DMS53 treated with DMSO at 0.1 percent for 48 hours (cell line): ENCODE results near the gene TESK2.
"Not testable (repeated sequence)": the region's sequence is repeated elsewhere in the genome, so short reads cannot be mapped to it uniquely, and the experiment has no call there.

Experiments
- DNase-seq: peaks from one replicate; lab custom pipeline; 2025; ENCODE audit not compliant: unreplicated experiment; lab: John Stamatoyannopoulos, UW

Gene TESK2

DNA sequence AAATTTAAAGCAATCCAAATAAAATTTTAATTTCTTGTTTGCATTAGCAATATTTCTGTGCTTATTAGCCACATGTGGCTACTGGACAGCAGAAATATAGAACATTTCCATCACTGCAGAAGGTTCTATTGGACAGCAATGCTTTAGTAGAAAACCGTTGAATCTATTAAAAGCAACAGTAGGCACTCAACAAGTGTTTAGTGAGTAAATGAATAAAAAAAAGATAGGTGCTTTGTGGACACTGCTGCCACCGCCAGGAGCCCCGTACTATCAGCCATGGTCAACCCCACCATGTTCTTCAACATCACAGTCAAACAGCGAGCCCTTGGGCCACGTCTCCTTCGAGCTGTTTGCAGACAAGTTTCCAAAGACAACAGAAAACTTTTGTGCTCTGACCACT, 76.2 kb downstream of the TESK2 start:
- no peak for DNase-seq

DNA sequence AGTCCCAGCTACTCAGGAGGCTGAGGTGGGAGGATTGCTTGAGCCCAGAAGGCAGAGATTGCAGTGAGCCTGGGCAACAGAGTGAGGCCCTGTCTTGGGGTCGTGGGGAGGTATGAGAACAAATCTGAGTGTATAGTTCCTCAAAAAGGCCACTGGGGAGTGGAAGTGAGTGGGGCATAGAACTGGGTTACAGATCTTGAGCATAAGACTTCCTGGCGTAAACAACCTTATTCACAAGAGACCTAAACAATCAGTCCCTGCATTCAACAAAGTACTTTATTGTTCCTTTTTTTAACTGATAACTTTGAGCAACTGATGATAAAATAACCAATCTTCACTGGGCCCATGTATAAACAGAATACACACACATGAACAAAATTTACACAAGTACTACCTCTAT, 78.1 kb downstream of the TESK2 start:
- DNase-seq = no peak

DNA sequence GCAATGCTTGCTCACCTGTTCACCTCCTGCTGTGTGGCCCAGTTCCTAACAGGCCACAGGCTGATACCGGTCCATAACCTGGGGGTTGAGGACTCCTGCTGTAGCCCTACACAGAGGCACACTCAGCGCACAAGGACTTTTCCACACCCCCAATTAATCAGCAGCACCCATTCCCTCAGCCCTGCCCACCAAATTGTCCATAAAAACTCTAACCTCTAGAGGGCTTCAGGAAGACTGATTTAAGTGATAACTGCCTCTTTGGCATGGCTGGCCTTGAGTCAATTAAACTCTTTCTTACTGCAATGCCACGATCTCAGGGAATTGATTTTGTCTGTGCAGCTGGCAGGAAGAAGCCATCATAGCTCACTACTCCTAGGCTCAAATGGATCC, 79.5 kb downstream of the TESK2 start:
- no peak for DNase-seq

- DNase-seq = no peak
Observed at GRCh38 chr1:45410850-45411509, 80.0 kb downstream of the TESK2 start.

DNA sequence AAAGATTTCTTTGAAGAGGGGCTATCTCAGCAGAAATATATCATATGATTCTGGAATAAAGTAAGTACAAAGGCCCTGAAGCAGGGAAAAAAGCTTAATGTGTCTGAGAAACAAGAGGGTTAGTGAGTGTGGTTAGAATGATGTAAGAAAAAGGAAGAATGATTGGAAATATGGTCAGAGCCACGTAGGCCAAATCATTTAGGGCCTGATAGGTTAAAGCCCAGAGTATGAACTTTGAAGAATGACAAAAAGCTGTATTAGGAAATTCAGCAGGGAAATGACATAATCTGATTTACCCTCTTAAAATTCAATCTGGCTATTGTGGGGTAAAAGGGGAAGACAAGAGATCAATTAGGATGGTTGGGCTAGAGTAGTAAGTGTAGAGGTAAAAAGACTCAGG, 81.7 kb downstream of the TESK2 start:
- DNase-seq = no peak

GRCh38 chr1:45407629-45408287, 83.2 kb downstream of the TESK2 start:
- no peak for DNase-seq

DNA sequence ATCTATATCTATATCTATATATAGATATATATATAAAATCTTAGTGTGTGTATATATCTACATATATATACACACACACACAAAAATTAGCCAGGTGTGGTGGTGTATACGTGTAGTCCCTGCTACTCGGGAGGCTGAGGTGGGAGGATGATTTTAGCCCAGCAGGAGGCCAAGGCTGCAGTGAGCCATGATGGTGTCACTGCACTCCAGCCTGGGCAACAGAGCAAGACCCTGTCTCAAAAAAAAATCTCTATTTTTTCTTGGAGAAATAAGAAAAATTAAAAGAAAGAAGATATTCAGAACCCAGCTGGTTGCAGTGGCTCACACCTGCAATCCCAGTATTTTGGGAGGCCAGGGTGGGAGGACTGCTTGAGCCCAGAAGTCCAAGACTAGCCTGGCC, 85.3 kb downstream of the TESK2 start:
- no peak for DNase-seq

DNA sequence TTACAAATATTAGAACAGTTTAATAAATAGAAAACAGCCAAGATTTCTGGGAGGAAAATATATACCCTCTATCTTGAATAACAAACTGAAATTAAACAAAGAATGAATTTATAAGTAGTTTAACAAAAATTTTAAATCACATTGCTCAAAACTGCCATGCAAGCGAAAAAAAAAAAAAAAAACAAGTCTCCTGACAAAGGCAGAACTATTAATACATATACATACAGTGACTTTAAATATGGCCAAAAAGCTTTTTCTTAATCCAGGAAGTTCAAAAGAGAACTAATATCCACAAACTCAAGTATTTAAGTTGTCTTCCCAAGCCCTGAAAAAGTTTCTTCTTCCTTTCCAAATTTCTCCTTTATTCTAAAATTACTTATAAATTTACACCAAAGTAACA, 87.2 kb downstream of the TESK2 start:
- DNase-seq = no peak

- DNase-seq = peak; percentile 26
Observed at GRCh38 chr1:45403298-45403697, 87.7 kb downstream of the TESK2 start.

DNA sequence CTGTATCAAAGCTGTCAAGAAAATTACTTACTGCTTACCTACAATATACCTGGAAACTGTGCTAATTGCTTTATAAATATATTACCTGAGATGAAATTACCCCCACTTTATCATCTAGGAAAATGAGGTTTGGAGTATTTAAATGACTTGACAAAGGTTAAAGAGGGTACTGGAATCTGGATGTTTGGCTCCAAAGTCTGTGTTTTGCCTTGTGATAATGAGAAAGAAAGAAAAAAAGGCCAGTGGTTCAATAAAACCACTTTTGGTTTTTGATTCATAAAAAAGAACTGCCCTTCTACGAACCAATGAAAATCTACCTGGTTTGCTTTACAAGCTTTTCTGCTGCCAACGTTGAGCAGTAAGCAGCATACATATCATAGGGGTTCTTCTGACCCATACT, 89.4 kb downstream of the TESK2 start:
- no peak for DNase-seq

GRCh38 chr1:45400049-45400448, 90.9 kb downstream of the TESK2 start:
- DNase-seq = no peak

DNA sequence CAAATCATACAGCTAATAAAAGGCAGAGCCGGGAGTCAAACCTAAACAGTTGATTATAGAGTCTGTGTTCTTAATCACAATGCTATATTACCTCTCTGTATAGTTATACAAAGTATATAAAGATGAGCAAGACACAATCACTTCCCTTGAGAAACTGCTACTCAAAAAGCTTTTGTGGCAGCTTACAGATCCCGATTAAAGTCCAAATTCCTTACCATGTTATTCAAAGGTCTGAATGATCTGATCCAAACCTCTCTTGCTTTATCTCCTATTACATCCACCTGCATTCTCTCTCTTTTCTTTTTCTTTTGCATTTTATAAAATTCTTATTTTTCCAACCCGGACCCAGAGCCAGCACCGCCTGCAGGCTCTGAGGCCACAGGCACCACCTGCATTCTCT, 93.7 kb downstream of the TESK2 start:
- no peak for DNase-seq

- DNase-seq = no peak
Observed at GRCh38 chr1:45395582-45395981, 95.4 kb downstream of the TESK2 start.

GRCh38 chr1:45395051-45395450, 95.9 kb downstream of the TESK2 start:
- DNase-seq = no peak

DNA sequence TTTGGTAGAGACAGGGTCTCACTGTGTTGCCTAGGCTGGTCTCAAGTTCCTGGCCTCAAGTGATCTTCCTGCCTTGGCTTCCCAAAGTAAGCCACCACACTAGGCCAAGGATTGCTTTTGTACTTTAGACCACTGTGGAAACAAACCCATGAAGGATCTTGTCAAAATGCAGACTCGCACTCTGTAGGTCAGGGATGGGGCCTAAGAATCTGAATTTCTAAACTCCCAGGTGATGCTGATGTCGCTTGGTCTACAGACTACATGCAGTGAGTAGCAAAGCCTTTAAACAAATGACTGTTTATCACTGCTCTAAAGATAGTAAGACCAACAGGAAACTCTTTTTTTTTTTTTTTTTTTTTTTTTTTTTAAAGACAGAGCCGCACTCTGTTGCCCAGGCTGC, 96.6 kb downstream of the TESK2 start:
- no peak for DNase-seq

DNA sequence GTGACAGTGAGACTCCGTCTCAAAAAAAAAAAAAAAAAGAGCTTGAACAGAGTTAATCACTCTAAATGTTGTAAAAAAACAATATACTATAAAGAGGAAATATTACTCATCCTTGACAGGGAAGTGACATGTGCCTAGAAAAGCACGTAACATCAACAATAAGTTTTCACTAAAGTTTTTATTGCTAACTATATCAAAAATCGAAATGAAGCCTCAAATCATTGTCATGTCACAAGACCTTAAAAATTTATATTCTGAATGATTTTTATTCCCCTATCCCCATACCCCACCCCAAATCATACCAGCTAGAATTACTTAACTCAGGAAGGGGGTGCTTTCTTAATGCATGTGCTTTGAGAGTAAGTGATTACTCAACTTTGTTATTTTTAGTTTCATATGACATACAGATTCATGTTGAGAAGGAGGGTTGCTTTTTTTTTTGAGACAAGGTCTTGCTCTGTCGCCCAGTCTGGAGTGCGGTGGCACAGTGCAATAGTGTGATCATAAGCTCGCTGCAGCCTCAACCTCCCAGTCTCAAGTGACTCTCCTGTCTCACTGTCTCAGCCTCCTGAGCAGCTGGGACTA, 97.2 kb downstream of the TESK2 start:
- no peak for DNase-seq

- no peak for DNase-seq
Observed at GRCh38 chr1:45386219-45386618, 104.7 kb downstream of the TESK2 start.

GRCh38 chr1:45385302-45385701, 105.7 kb downstream of the TESK2 start:
- peak; percentile 45 for DNase-seq

DNA sequence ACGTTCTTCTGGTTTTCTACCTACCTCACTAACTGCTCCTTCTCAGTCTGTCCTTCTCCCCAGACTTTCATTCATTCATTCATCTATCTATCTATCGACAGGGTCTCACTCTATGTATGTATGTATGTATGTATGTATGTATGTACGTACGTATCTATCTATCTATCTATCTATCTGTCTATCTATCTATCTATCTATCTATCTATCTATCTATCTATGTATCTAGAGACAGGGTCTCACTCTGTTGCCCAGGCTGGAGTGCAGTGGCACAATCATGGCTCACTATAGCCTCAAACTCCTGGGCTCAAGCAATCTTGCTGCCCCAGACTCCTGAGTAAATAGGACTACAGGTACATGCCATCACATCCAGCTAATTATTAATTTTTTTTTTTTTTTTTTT, 106.8 kb downstream of the TESK2 start:
- DNase-seq = not testable (repeated sequence)

DNA sequence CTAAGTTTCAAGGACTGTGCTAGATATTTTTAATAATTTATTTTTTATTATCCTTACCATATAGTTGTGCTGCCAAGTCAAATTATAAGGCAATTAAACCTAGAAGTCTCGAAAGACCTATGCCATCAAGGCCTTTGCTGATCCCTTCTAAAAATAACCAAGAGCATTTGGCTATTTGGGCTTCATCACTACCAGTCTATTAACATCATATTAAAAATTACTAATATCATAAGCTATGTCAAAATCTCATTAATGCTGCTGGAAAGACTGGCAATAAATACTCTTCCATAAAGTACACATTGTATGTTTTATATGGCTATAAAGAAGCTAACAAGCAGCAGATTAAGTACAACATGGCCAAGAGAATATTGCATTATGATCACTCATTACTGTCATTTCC, 107.8 kb downstream of the TESK2 start:
- no peak for DNase-seq

DNA sequence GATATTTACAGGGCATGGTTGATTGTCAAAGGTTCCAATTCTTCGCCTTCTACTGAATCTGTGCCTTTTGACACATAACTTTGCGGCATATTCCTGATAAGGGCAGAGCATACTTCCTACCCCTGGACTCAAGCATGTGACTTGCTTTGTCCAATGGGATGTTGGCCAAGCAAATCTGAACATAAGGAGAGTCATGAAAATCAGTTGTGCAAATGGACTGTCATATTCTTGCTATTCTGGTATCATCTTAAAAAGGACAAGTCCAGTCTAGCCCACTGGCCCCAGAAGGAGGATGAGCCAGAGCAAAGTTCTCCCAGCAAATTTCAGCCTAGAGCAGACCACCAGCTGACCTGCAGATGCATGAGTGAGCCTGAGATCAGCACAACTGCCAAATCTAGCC, 109.7 kb downstream of the TESK2 start:
- DNase-seq = no peak

- DNase-seq = no peak
Observed at GRCh38 chr1:45380730-45381129, 110.2 kb downstream of the TESK2 start.

DNA sequence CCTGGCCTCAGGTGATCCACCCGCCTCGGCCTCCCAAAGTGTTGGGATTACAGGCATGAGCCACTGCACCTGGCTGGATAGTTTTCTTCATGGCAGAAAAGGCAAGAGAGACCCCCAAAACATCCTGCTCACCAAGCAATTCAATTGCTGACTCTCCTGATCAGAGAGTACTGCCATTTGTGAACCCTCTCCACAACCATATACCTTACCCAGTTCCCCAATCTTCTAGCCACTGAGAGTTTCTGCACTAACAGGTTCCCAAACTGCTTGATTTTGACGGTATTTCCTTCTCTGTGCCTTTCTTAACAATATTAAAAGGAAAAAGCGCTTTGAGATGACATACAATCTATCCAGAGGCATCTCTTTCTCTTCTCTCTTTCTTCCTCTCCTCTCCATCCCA, 110.8 kb downstream of the TESK2 start:
- no peak for DNase-seq
